GM23248 (cell line): ENCODE results near the gene VMA21. TPM values are rescaled to one million over a fixed set of nuclear protein-coding genes. Genes with fewer than 3 reads are reported as not detected.

Source experiments
- DNase-seq: peaks from one replicate; pipeline ENCODE4 v3.0.0-alpha.2; 2015
- H2AFZ ChIP-seq: fragments of 200-600 bp; sonication (generic); 2 replicates; pipeline ENCODE4 v1.6.1; 2016; ENCODE audit warnings: antibody characterized with exemption
- H3F3A ChIP-seq: fragments of 200-600 bp; sonication (generic); 2 replicates; pipeline ENCODE4 v1.6.1; 2016; ENCODE audit warnings: mild to moderate bottlenecking, antibody characterized with exemption, mixed run types; ENCODE audit not compliant: insufficient read depth
- H3K27ac ChIP-seq: fragments of 200-600 bp; sonication (generic); 2 replicates; pipeline ENCODE4 v1.5.1; 2016; ENCODE audit warnings: mild to moderate bottlenecking
- H3K27me3 ChIP-seq: fragments of 200-600 bp; sonication (generic); replicated peaks from 2 replicates; pipeline ENCODE4 v1.6.1; 2016; ENCODE audit warnings: mild to moderate bottlenecking; ENCODE audit not compliant: insufficient read depth
- H3K36me3 ChIP-seq: fragments of 200-600 bp; sonication (generic); 2 replicates; pipeline ENCODE4 v1.6.1; 2016; ENCODE audit warnings: low read depth, mild to moderate bottlenecking
- H3K4me1 ChIP-seq: fragments of 200-600 bp; sonication (generic); 2 replicates; pipeline ENCODE4 v1.6.1; 2016; ENCODE audit warnings: mild to moderate bottlenecking; ENCODE audit not compliant: insufficient read depth
- H3K4me2 ChIP-seq: fragments of 200-600 bp; sonication (generic); one replicate; pipeline ENCODE4 v1.6.1; 2016; ENCODE audit warnings: mild to moderate bottlenecking; ENCODE audit not compliant: unreplicated experiment
- H3K4me3 ChIP-seq: fragments of 200-600 bp; sonication (generic); 2 replicates; pipeline ENCODE4 v1.5.1; 2016; ENCODE audit warnings: mild to moderate bottlenecking
- H3K79me2 ChIP-seq: fragments of 200-600 bp; sonication (generic); 2 replicates; pipeline ENCODE4 v1.6.1; 2016; ENCODE audit warnings: mild to moderate bottlenecking; ENCODE audit not compliant: insufficient read depth
- H3K9ac ChIP-seq: fragments of 200-600 bp; sonication (generic); 2 replicates; pipeline ENCODE4 v1.6.1; 2016; ENCODE audit warnings: mild to moderate bottlenecking
- H3K9me2 ChIP-seq: fragments of 200-600 bp; sonication (generic); 2 replicates; pipeline ENCODE4 v1.6.1; 2016; ENCODE audit warnings: mixed run types, mild to moderate bottlenecking, moderate library complexity; ENCODE audit not compliant: insufficient read depth
- H3K9me3 ChIP-seq: fragments of 200-600 bp; sonication (generic); one replicate; pipeline ENCODE4 v1.6.1; 2017; ENCODE audit warnings: low read depth
- H4K20me1 ChIP-seq: fragments of 200-600 bp; sonication (generic); 2 replicates; pipeline ENCODE4 v1.6.0; 2016; ENCODE audit not compliant: insufficient read depth
- EZH2 ChIP-seq: fragments of 200-600 bp; sonication (generic); IDR thresholded peaks from 2 replicates; pipeline ENCODE4 v1.6.1; 2018; ENCODE audit warnings: antibody characterized with exemption, mild to moderate bottlenecking; ENCODE audit not compliant: insufficient read depth, poor library complexity, severe bottlenecking
- EZH2phosphoT487 ChIP-seq: fragments of 200-600 bp; sonication (generic); IDR thresholded peaks from 2 replicates; pipeline ENCODE4 v1.6.1; 2018; ENCODE audit warnings: antibody characterized with exemption, moderate library complexity, mild to moderate bottlenecking, low read depth; ENCODE audit not compliant: insufficient read depth
- WGBS, 2 experiments: methylation state at CpG; one replicate each; pipeline ENCODE4 v1.1.6; 2015 to 2017; ENCODE audit warnings: low lambda C conversion rate in 2 of 2, low coverage in 1 of 2; ENCODE audit errors: missing lambda C conversion rate in 2 of 2; 5-methylcytosine and 5-hydroxymethylcytosine counted together
- in situ Hi-C: fragments of 300-500 bp; cut with MboI; formaldehyde crosslinking; loops from 2 replicates; pipeline ENCODE4 v1.15.0; 2020
- polyA plus RNA-seq: library from polyadenylated mRNA; unstranded; fragments of >200 nt; fragmentation: Nextera tagmentation; extraction: Ambion mirVana; gene quantifications from 2 replicates; pipeline ENCODE4 v1.2.1, GENCODE V29; 2016
- total RNA-seq: library from RNA; depleted of rRNA; stranded (reverse); fragments of >200 nt; shearing (Covaris generic); gene quantifications from 2 replicates; pipeline ENCODE4 v1.2.3, GENCODE V29; 2014

Gene VMA21
- total and polyA plus RNA-seq, 2 experiments from 2014 or later, result 36.7 to 65.6 TPM

GRCh38 chrX:151393514-151393913 is 3.5 kb upstream of the VMA21 start:
- WGBS, 2 experiments, result 75 to 100% methylated on average over 1 of the region's 1 CpG
- in situ Hi-C loops, result no loop called here

GRCh38 chrX:151396042-151396824 is 773 bp upstream of the VMA21 start:
- peaks cover 21% of the 10 kb centered on the region for H3K4me1 ChIP-seq
- peaks cover 6% of the 10 kb centered on the region; the same call in 1 of the 2 replicates for H3F3A ChIP-seq
- H3K4me3 ChIP-seq, result peak overlapping the region; percentile 95
- TF ChIP-seq EZH2, result no peak
- TF ChIP-seq EZH2phosphoT487, result no peak
- H3K9me3 ChIP-seq, result no peaks in the 10 kb centered on the region
- 18 to 19% methylated on average over 19 of the region's 20 CpGs for WGBS, 2 experiments
- H3K27ac ChIP-seq, result peak overlapping the region; percentile 98
- peaks cover 42% of the 10 kb centered on the region for H3K79me2 ChIP-seq
- in situ Hi-C loops, result no loop called here
- DNase-seq, result peak; percentile 77
- peak overlapping the region; percentile 83 for H3K4me2 ChIP-seq
- no peaks in the 10 kb centered on the region for H3K27me3 ChIP-seq
- no peaks in the 10 kb centered on the region for H3K9me2 ChIP-seq
- no peaks in the 10 kb centered on the region for H4K20me1 ChIP-seq
- H3K36me3 ChIP-seq, result no peaks in the 10 kb centered on the region
- peak overlapping the region; percentile 93 for H2AFZ ChIP-seq
- H3K9ac ChIP-seq, result peak overlapping the region; percentile 95

More at GRCh38 chrX:151393514-151393913, 3.5 kb upstream of the VMA21 start:
- no peak for DNase-seq
- Histone ChIP-seq H3K9me3 (no peaks in the 10 kb centered on the region), H3K4me1 (peaks cover 9% of the 10 kb centered on the region), H3K4me2 (no peak overlapping the region), H3K36me3 (no peaks in the 10 kb centered on the region), H4K20me1 (no peaks in the 10 kb centered on the region), H3K27ac (no peak overlapping the region), H3K9me2 (no peaks in the 10 kb centered on the region), H3F3A (peaks cover 6% of the 10 kb centered on the region; the same call in 1 of the 2 replicates), H3K27me3 (no peaks in the 10 kb centered on the region), H3K4me3 (no peak overlapping the region), H3K79me2 (peaks cover 14% of the 10 kb centered on the region), H2AFZ (no peak overlapping the region), H3K9ac (no peak overlapping the region)
- TF ChIP-seq EZH2phosphoT487 (no peak), EZH2 (no peak)

- DNase-seq, result no peak
- TF ChIP-seq EZH2 (no peak), EZH2phosphoT487 (no peak)
- peaks cover 21% of the 10 kb centered on the region for H3K4me1 ChIP-seq
- no peaks in the 10 kb centered on the region for H3K27me3 ChIP-seq
- H3K36me3 ChIP-seq, result no peaks in the 10 kb centered on the region
- H3K27ac ChIP-seq, result peak overlapping the region; percentile 98
- H3K4me3 ChIP-seq, result peak overlapping the region; percentile 95
- H3K9ac ChIP-seq, result peak overlapping the region; percentile 95
- H3K9me3 ChIP-seq, result no peaks in the 10 kb centered on the region
- H3K4me2 ChIP-seq, result peak overlapping the region; percentile 90
- 0 to 5% methylated on average over 1 to 2 of the region's 2 CpGs for WGBS, 2 experiments
- peaks cover 56% of the 10 kb centered on the region for H3K79me2 ChIP-seq
- H3K9me2 ChIP-seq, result no peaks in the 10 kb centered on the region
- H2AFZ ChIP-seq, result peak overlapping the region; percentile 81
- peaks cover 6% of the 10 kb centered on the region; the same call in 1 of the 2 replicates for H3F3A ChIP-seq
- no peaks in the 10 kb centered on the region for H4K20me1 ChIP-seq
- in situ Hi-C loops, result no loop called here
Measured at GRCh38 chrX:151397741-151398070, 700 bp downstream of the VMA21 start.

- H3K9ac ChIP-seq, result no peak overlapping the region
- H2AFZ ChIP-seq, result no peak overlapping the region
- H3K9me2 ChIP-seq, result no peaks in the 10 kb centered on the region
- no peaks in the 10 kb centered on the region for H3K36me3 ChIP-seq
- no peak for DNase-seq
- H3K4me3 ChIP-seq, result peak overlapping the region; percentile 95; the same call in 1 of the 2 replicates
- no peak overlapping the region for H3K27ac ChIP-seq
- no peaks in the 10 kb centered on the region for H3K9me3 ChIP-seq
- H4K20me1 ChIP-seq, result no peaks in the 10 kb centered on the region
- H3K4me1 ChIP-seq, result peaks cover 21% of the 10 kb centered on the region
- no peaks in the 10 kb centered on the region for H3K27me3 ChIP-seq
- peak overlapping the region; percentile 90 for H3K4me2 ChIP-seq
- peaks cover 6% of the 10 kb centered on the region; the same call in 1 of the 2 replicates for H3F3A ChIP-seq
- in situ Hi-C loops, result no loop called here
- 45 to 46% methylated on average over 3 of the region's 3 CpGs for WGBS, 2 experiments
- no peak for TF ChIP-seq EZH2phosphoT487
- no peak for TF ChIP-seq EZH2
- H3K79me2 ChIP-seq, result peaks cover 63% of the 10 kb centered on the region
Measured at GRCh38 chrX:151398346-151398745, 1.3 kb downstream of the VMA21 start.
